Smooth muscle cell (in vitro differentiated cells): ENCODE results near the gene UBAP2L. TPM values are rescaled to one million over a fixed set of nuclear protein-coding genes. Genes with fewer than 3 reads are reported as not detected.
A peak's percentile ranks its signal among the peaks of the same experiment; 100 is the strongest.

Experiments
- DNase-seq: peaks from one replicate; lab custom pipeline; 2025; ENCODE audit not compliant: unreplicated experiment; lab: John Stamatoyannopoulos, UW
- H2AFZ ChIP-seq: fragments of 200-600 bp; sonication (generic); 2 replicates; pipeline ENCODE4 v1.6.0; 2016; ENCODE audit warnings: antibody characterized with exemption, low read depth, mild to moderate bottlenecking
- H3F3A ChIP-seq: fragments of 200-600 bp; sonication (generic); 2 replicates; pipeline ENCODE4 v1.6.0; 2017; ENCODE audit warnings: antibody characterized with exemption, low read depth
- H3K27ac ChIP-seq: fragments of 200-600 bp; sonication (generic); 2 replicates; pipeline ENCODE4 v1.5.1; 2016; ENCODE audit warnings: low read depth, mild to moderate bottlenecking
- H3K27me3 ChIP-seq: fragments of 200-600 bp; sonication (generic); 2 replicates; pipeline ENCODE4 v1.6.1; 2016; ENCODE audit warnings: low read depth, mild to moderate bottlenecking
- H3K36me3 ChIP-seq: fragments of 200-600 bp; sonication (generic); 2 replicates; pipeline ENCODE4 v1.5.1; 2016; ENCODE audit warnings: low read depth
- H3K4me1 ChIP-seq: fragments of 200-600 bp; sonication (generic); 2 replicates; pipeline ENCODE4 v1.5.1; 2016; ENCODE audit warnings: low read depth
- H3K4me2 ChIP-seq: fragments of 200-600 bp; sonication (generic); 2 replicates; pipeline ENCODE4 v1.6.0; 2016; ENCODE audit warnings: mild to moderate bottlenecking
- H3K4me3 ChIP-seq: fragments of 200-600 bp; sonication (generic); 2 replicates; pipeline ENCODE4 v1.5.1; 2016; ENCODE audit warnings: mild to moderate bottlenecking
- H3K79me2 ChIP-seq: fragments of 200-600 bp; sonication (generic); 2 replicates; pipeline ENCODE4 v1.6.0; 2016; ENCODE audit warnings: low read depth, mild to moderate bottlenecking
- H3K9ac ChIP-seq: fragments of 200-600 bp; sonication (generic); 2 replicates; pipeline ENCODE4 v1.6.0; 2016; ENCODE audit warnings: low read depth
- H3K9me3 ChIP-seq: fragments of 200-600 bp; sonication (generic); replicated peaks from 2 replicates; pipeline ENCODE4 v1.5.1; 2016; ENCODE audit warnings: low read depth
- H4K20me1 ChIP-seq: fragments of 200-600 bp; sonication (generic); 2 replicates; pipeline ENCODE4 v1.6.0; 2016; ENCODE audit warnings: low read depth
- CTCF ChIP-seq: fragments of 200-600 bp; sonication (generic); IDR thresholded peaks from 2 replicates; pipeline ENCODE4 v1.5.1; 2017; ENCODE audit warnings: borderline replicate concordance, mild to moderate bottlenecking, antibody characterized with exemption; ENCODE audit not compliant: insufficient read depth, poor library complexity, severe bottlenecking
- WGBS: methylation state at CpG from one replicate; pipeline ENCODE4 v1.1.7; 2016; ENCODE audit warnings: low lambda C conversion rate; 5-methylcytosine and 5-hydroxymethylcytosine counted together
- polyA plus RNA-seq: library from polyadenylated mRNA; unstranded; fragments of >200 nt; fragmentation: Nextera tagmentation; extraction: Ambion mirVana; gene quantifications from 2 replicates; pipeline ENCODE4 v1.2.1, GENCODE V29; 2016
- total RNA-seq: library from RNA; depleted of rRNA; stranded (reverse); fragments of >200 nt; gene quantifications from 2 replicates; pipeline ENCODE4 v1.2.3, GENCODE V29; 2014

UBAP2L gene
- total RNA-seq (104 and 108 TPM in 2 replicates), polyA plus RNA-seq (130 and 143 TPM in 2 replicates)

GRCh38 chr1:154220071-154220969 is at the start of gene UBAP2L:
UBAP2L (plus strand) TSS chr1:154220955; CDS start chr1:154225124, 4,169 bp downstream.
- H3K36me3 ChIP-seq, result no peaks in the 10 kb centered on the region

GRCh38 chr1:154171223-154171583 is 49.6 kb upstream of the UBAP2L start:
- Histone ChIP-seq H3K4me1 (no peaks in the 10 kb centered on the region), H4K20me1 (peaks cover 99% of the 10 kb centered on the region), H3F3A (peaks cover 9% of the 10 kb centered on the region), H3K9ac (no peak overlapping the region), H2AFZ (no peak overlapping the region), H3K27ac (peak overlapping the region; percentile 6), H3K9me3 (no peaks in the 10 kb centered on the region), H3K27me3 (no peaks in the 10 kb centered on the region), H3K4me3 (no peak overlapping the region), H3K79me2 (peaks cover 92% of the 10 kb centered on the region), H3K36me3 (peaks cover 51% of the 10 kb centered on the region), H3K4me2 (no peak overlapping the region)
- DNase-seq, result no peak
- no peak for TF ChIP-seq CTCF
- 89% methylated on average over 4 of the region's 4 CpGs for WGBS

More at GRCh38 chr1:154220071-154220969, at the start of gene UBAP2L:
- Histone ChIP-seq H4K20me1 (peaks cover 44% of the 10 kb centered on the region), H3F3A (no peaks in the 10 kb centered on the region), H3K4me3 (peak within 1 kb of the TSS; percentile 95), H2AFZ (peak within 1 kb of the TSS; percentile 73), H3K4me2 (peak within 1 kb of the TSS; percentile 98), H3K79me2 (peaks cover 88% of the 10 kb centered on the region), H3K27me3 (no peaks in the 10 kb centered on the region), H3K9ac (peak within 1 kb of the TSS; percentile 99), H3K27ac (peak within 1 kb of the TSS; percentile 99), H3K9me3 (no peaks in the 10 kb centered on the region), H3K4me1 (peaks cover 28% of the 10 kb centered on the region)
- DNase-seq, result peak; percentile 90
- under 1% methylated on average over 62 of the region's 73 CpGs for WGBS
- no peak for TF ChIP-seq CTCF

- peaks cover 45% of the 10 kb centered on the region for H3K36me3 ChIP-seq
- TF ChIP-seq CTCF, result no peak
These were observed 48.9 kb upstream of the UBAP2L start for GRCh38 chr1:154171880-154172279.

More at GRCh38 chr1:154171880-154172279, 48.9 kb upstream of the UBAP2L start:
- Histone ChIP-seq H3K27ac (peak overlapping the region; percentile 6), H4K20me1 (peaks cover 99% of the 10 kb centered on the region), H3K4me1 (no peaks in the 10 kb centered on the region), H3K79me2 (peaks cover 92% of the 10 kb centered on the region), H3K4me3 (no peak overlapping the region), H3K9me3 (no peaks in the 10 kb centered on the region), H3K27me3 (no peaks in the 10 kb centered on the region), H3K9ac (no peak overlapping the region), H2AFZ (no peak overlapping the region), H3F3A (peaks cover 9% of the 10 kb centered on the region), H3K4me2 (no peak overlapping the region)
- DNase-seq, result no peak
- WGBS, result 94% methylated on average over 5 of the region's 5 CpGs
